CD4-positive, alpha-beta T cell treated with Interferon gamma for 1 hour (primary cell): Measurements from ENCODE around the gene SLC7A5.
"Not testable (repeated sequence)": the region's sequence is repeated elsewhere in the genome, so short reads cannot be mapped to it uniquely, and the experiment has no call there.

Experiments
- DNase-seq: peaks from one replicate; pipeline ENCODE4 v3.0.0-alpha.2; 2020

Gene SLC7A5

GRCh38 chr16:87860553-87861299, 8.6 kb downstream of the SLC7A5 start:
- no peak for DNase-seq

- DNase-seq, result not testable (repeated sequence)
Observed at GRCh38 chr16:87858151-87858993, 10.9 kb downstream of the SLC7A5 start.

GRCh38 chr16:87856791-87857228, 12.5 kb downstream of the SLC7A5 start:
- DNase-seq, result no peak

GRCh38 chr16:87855852-87856715, 13.2 kb downstream of the SLC7A5 start:
- DNase-seq, result peak; percentile 61

GRCh38 chr16:87854907-87855683, 14.2 kb downstream of the SLC7A5 start:
- DNase-seq, result no peak

GRCh38 chr16:87854053-87854906, 15.0 kb downstream of the SLC7A5 start:
- DNase-seq, result peak; percentile 40

GRCh38 chr16:87853411-87854052, 15.8 kb downstream of the SLC7A5 start:
- peak; percentile 96 for DNase-seq

GRCh38 chr16:87851601-87852000, 17.7 kb downstream of the SLC7A5 start:
- no peak for DNase-seq

- no peak for DNase-seq
Observed at GRCh38 chr16:87851141-87851587, 18.1 kb downstream of the SLC7A5 start.

- peak; percentile 70 for DNase-seq
Observed at GRCh38 chr16:87850009-87851006, 19.0 kb downstream of the SLC7A5 start.

GRCh38 chr16:87849419-87850008, 19.8 kb downstream of the SLC7A5 start:
- no peak for DNase-seq

GRCh38 chr16:87848676-87849345, 20.5 kb downstream of the SLC7A5 start:
- no peak for DNase-seq

GRCh38 chr16:87847785-87848675, 21.3 kb downstream of the SLC7A5 start:
- no peak for DNase-seq

GRCh38 chr16:87847467-87847784, 21.9 kb downstream of the SLC7A5 start:
- DNase-seq, result no peak

GRCh38 chr16:87846705-87847466, 22.4 kb downstream of the SLC7A5 start:
- no peak for DNase-seq

GRCh38 chr16:87845807-87846619, 23.3 kb downstream of the SLC7A5 start:
- DNase-seq, result no peak
